GM12878 (cell line): Measurements from ENCODE around the gene TMEM86B. TPM values are rescaled to one million over a fixed set of nuclear protein-coding genes. Genes with fewer than 3 reads are reported as not detected.

Source experiments
- ATAC-seq: fragments of 200-7000 bp; cut with Tn5 transposase; 3 replicates; pipeline ENCODE4 v1.9.1; 2020; ENCODE audit warnings: mild to moderate bottlenecking, moderate library complexity
- BruUV-seq: library from RNA; stranded (reverse); fragments of 400-500 nt; replicated peaks from 2 replicates; lab custom pipeline; 2021; lab: Mats Ljungman, UMichigan
- CTCF ChIA-PET: fragments of 300-600 bp; sonication (Branson Sonifier 250); formaldehyde crosslinking; extraction: SDS; loops from one replicate; lab custom pipeline; 2021; ENCODE audit warnings: inconsistent platforms; lab: Yijun Ruan, JAX
- POLR2A ChIA-PET: fragments of 350-600 bp; formaldehyde crosslinking; extraction: SDS; loops from one replicate; lab custom pipeline; 2021; ENCODE audit warnings: inconsistent platforms; lab: Charles Lee
- RAD21 ChIA-PET: fragments of 300-600 bp; sonication (Branson Sonifier 250); formaldehyde crosslinking; loops from one replicate; lab custom pipeline; 2023; ENCODE audit warnings: antibody characterized with exemption; ENCODE audit not compliant: unreplicated experiment; lab: Charles Lee
- SMC1A ChIA-PET: fragments of 300-600 bp; sonication (Branson Sonifier 250); formaldehyde crosslinking; loops from one replicate; lab custom pipeline; 2023; ENCODE audit not compliant: unreplicated experiment, uncharacterized antibody; lab: Charles Lee
- DNase-seq: peaks from one replicate; pipeline ENCODE4 v3.0.0-alpha.2; 2011; ENCODE audit warnings: low read depth, low spot score
- FAIRE-seq: peaks from 3 replicates; lab custom pipeline; 2011; peaks lifted over from hg19 to GRCh38; lab: Jason Lieb, UNC
- H2AFZ ChIP-seq: 2 replicates; pipeline ENCODE4 v1.6.0; 2011; ENCODE audit warnings: low read depth, low read length, control low read depth; ENCODE audit not compliant: control insufficient read depth
- H3K27ac ChIP-seq: 2 replicates; pipeline ENCODE4 v1.5.1; 2011; ENCODE audit warnings: control low read depth; ENCODE audit not compliant: control insufficient read depth, insufficient read depth
- H3K27me3 ChIP-seq, 2 experiments: replicated peaks in 1 of 2; 2 replicates each; pipeline versions ENCODE4 v1.6.0 to v1.6.1; 2011; ENCODE audit warnings: low read length in 1 of 2; ENCODE audit not compliant: control insufficient read depth in 2 of 2, insufficient read depth in 2 of 2
- H3K36me3 ChIP-seq, 2 experiments: 2 replicates each; pipeline ENCODE4 v1.5.1; 2011; ENCODE audit warnings: low read length in 1 of 2; ENCODE audit not compliant: control insufficient read depth in 2 of 2, insufficient read depth in 2 of 2
- H3K4me1 ChIP-seq: 2 replicates; pipeline ENCODE4 v1.6.1; 2011; ENCODE audit warnings: mild to moderate bottlenecking, low read length, moderate library complexity, mixed read lengths; ENCODE audit not compliant: control insufficient read depth, insufficient read depth
- H3K4me2 ChIP-seq: 2 replicates; pipeline ENCODE4 v1.6.0; 2011; ENCODE audit warnings: control low read depth; ENCODE audit not compliant: control insufficient read depth, insufficient read depth
- H3K4me3 ChIP-seq: fragments of 200-600 bp; sonication (generic); 2 replicates; pipeline ENCODE4 v1.5.1; 2016
- H3K79me2 ChIP-seq: 2 replicates; pipeline ENCODE4 v1.6.0; 2011; ENCODE audit warnings: low read length; ENCODE audit not compliant: control insufficient read depth, insufficient read depth
- H3K9ac ChIP-seq: 2 replicates; pipeline ENCODE4 v1.8.0; 2011; ENCODE audit warnings: low read length, control low read depth, mixed read lengths; ENCODE audit not compliant: control insufficient read depth, insufficient read depth
- H3K9me3 ChIP-seq: replicated peaks from 3 replicates; pipeline ENCODE4 v1.5.1; 2011; ENCODE audit warnings: mild to moderate bottlenecking, low read length; ENCODE audit not compliant: control insufficient read depth, insufficient read depth
- H4K20me1 ChIP-seq: 2 replicates; pipeline ENCODE4 v1.6.0; 2011; ENCODE audit not compliant: control insufficient read depth, insufficient read depth
- CHD2 ChIP-seq: IDR thresholded peaks from 2 replicates; pipeline ENCODE4 v1.6.1; 2011; ENCODE audit warnings: low read depth, low read length, improper control_type of control experiment, borderline replicate concordance
- NKRF ChIP-seq: fragments of 450-650 bp; conservative IDR thresholded peaks from 2 replicates; pipeline ENCODE4 v1.6.1; 2017; ENCODE audit warnings: mild to moderate bottlenecking, moderate library complexity
- WGBS: methylation state at CpG from one replicate; pipeline ENCODE4 v1.1.6; 2016; ENCODE audit warnings: low lambda C conversion rate; ENCODE audit not compliant: insufficient replicate concordance, insufficient coverage; ENCODE audit errors: missing lambda C conversion rate; 5-methylcytosine and 5-hydroxymethylcytosine counted together
- in situ Hi-C: fragments of 300-500 bp; cut with MboI; formaldehyde crosslinking; loops from 9 replicates; pipeline ENCODE4 v1.14.3; 2018; ENCODE audit warnings: mixed read lengths
- intact Hi-C: fragments of 100-400 bp; cut with micrococcal nuclease; formaldehyde crosslinking; loops from one replicate; pipeline ENCODE4 v1.14.2; 2022; ENCODE audit not compliant: unreplicated experiment
- polyA plus RNA-seq, 11 experiments: library from polyadenylated mRNA; depleted of rRNA in 4 of 11; unstranded in 6 of 11; stranded (reverse) in 5 of 11; fragments of >200 nt; fragmentation: Nextera tagmentation in 4 of 11; fragmentation: Illumina TruSeq in 1 of 11; extraction: Ambion mirVana in 4 of 11; extraction: Trizol in 1 of 11; gene quantifications; 1 replicate in 1 of 11; 2 replicates in 10 of 11; pipeline versions ENCODE4 v1.2.1 to v1.2.3, GENCODE V29; 2011 to 2016; ENCODE audit warnings: inconsistent platforms in 2 of 11, missing spikeins in 2 of 11, low read depth in 1 of 11
- total RNA-seq, 4 experiments: library from RNA; depleted of rRNA in 3 of 4; stranded (reverse); fragments of >200 nt in 3 of 4; fragmentation: Illumina TruSeq in 1 of 4; extraction: Trizol in 1 of 4; gene quantifications; 2 replicates each; pipeline versions ENCODE4 v1.2.1 to v1.2.3, GENCODE V29; 2013 to 2021

TMEM86B gene
- total and polyA plus RNA-seq, 10 of the 15 experiments (the other 5 are each of a cell fraction or from before 2014, with no cell fraction given), result 0.26 to 10.6 (median 1.8) TPM

- H3K4me2 ChIP-seq, result no peak overlapping the region
- peaks cover 3% of the 10 kb centered on the region; the same call in 1 of the 2 replicates for H4K20me1 ChIP-seq
- SMC1A ChIA-PET, result no interaction called here
- H3K27ac ChIP-seq, result no peak overlapping the region
- POLR2A ChIA-PET, result no interaction called here
- H3K4me3 ChIP-seq, result no peak overlapping the region
- H3K27me3 ChIP-seq, result no peaks in the 10 kb centered on the region
- peaks cover 11 to 41% of the 10 kb centered on the region in 2 experiments; a peak in 3 of 4 replicates for H3K36me3 ChIP-seq
- DNase-seq, result no peak
- TF ChIP-seq NKRF, result no peak
- no peak overlapping the region for H2AFZ ChIP-seq
- no peak for ATAC-seq
- no peaks in the 10 kb centered on the region for H3K9me3 ChIP-seq
- H3K79me2 ChIP-seq, result no peaks in the 10 kb centered on the region
- WGBS, result 93% methylated on average over 18 of the region's 18 CpGs
- FAIRE-seq, result no peak
- BruUV-seq, result no TSS peak
- intact Hi-C loops, result no loop called here
- in situ Hi-C loops, result no loop called here
- RAD21 ChIA-PET, result no interaction called here
- CTCF ChIA-PET, result no interaction called here
- H3K9ac ChIP-seq, result no peak overlapping the region
- no peaks in the 10 kb centered on the region for H3K4me1 ChIP-seq
Observed at GRCh38 chr19:55229145-55229788, 704 bp upstream of the TMEM86B start.

- H3K4me1 ChIP-seq, result no peaks in the 10 kb centered on the region
- no peak overlapping the region for H2AFZ ChIP-seq
- H3K4me3 ChIP-seq, result no peak overlapping the region
- H3K4me2 ChIP-seq, result no peak overlapping the region
- 81% methylated on average over 15 of the region's 17 CpGs for WGBS
- SMC1A ChIA-PET, result no interaction called here
- intact Hi-C loops, result no loop called here
- H3K79me2 ChIP-seq, result no peaks in the 10 kb centered on the region
- peaks cover 4 to 41% of the 10 kb centered on the region in 2 experiments; a peak in 3 of 4 replicates for H3K36me3 ChIP-seq
- BruUV-seq, result no TSS peak
- no peak for TF ChIP-seq CHD2
- TF ChIP-seq, all 136 proteins: peak for 0
- DNase-seq (no peak), FAIRE-seq (no peak), ATAC-seq (no peak)
- no peak overlapping the region for H3K27ac ChIP-seq
- H3K9me3 ChIP-seq, result no peaks in the 10 kb centered on the region
- ChIA-PET POLR2A (interaction anchor here (0.9 kb wide), 1 partner anchor 27 kb away, joined by 3 read pairs; no protein-coding TSS in a partner anchor), CTCF (no interaction called here), RAD21 (no interaction called here)
- no peaks in the 10 kb centered on the region for H3K27me3 ChIP-seq
- no peak overlapping the region for H3K9ac ChIP-seq
- in situ Hi-C loops, result no loop called here
- peaks cover 3% of the 10 kb centered on the region; the same call in 1 of the 2 replicates for H4K20me1 ChIP-seq
Observed at GRCh38 chr19:55228015-55228391, 560 bp downstream of the TMEM86B start.
